Astrocyte of the spinal cord (primary cell): ENCODE results near the gene IVNS1ABP.
"Not testable (repeated sequence)": the region's sequence is repeated elsewhere in the genome, so short reads cannot be mapped to it uniquely, and the experiment has no call there.

Source experiments
- DNase-seq: peaks from one replicate; pipeline ENCODE4 v3.0.0; 2011; ENCODE audit warnings: low read depth, low spot score
- H3K4me3 ChIP-seq: 2 replicates; pipeline ENCODE4 v1.5.1; 2011; ENCODE audit warnings: low read depth, mild to moderate bottlenecking, low read length, moderate library complexity
- CTCF ChIP-seq: IDR thresholded peaks from 2 replicates; pipeline ENCODE4 v1.5.1; 2012; ENCODE audit warnings: low read depth, mild to moderate bottlenecking, low read length, inconsistent platforms
- in situ Hi-C: cut with HindIII; loops from 2 replicates; pipeline ENCODE4 v1.10.0; 2017; ENCODE audit warnings: low sequenced_read_pairs

The IVNS1ABP gene

GRCh38 chr1:185263292-185263691 lies 53.8 kb downstream of the IVNS1ABP start:
- no peak for DNase-seq
- no peak for TF ChIP-seq CTCF
- in situ Hi-C loops = no loop called here
- H3K4me3 ChIP-seq = no peak overlapping the region

- no peak for DNase-seq
- in situ Hi-C loops = no loop called here
- H3K4me3 ChIP-seq = no peak overlapping the region
- TF ChIP-seq CTCF = no peak
Measured at GRCh38 chr1:185262151-185262550, 54.9 kb downstream of the IVNS1ABP start.

- DNase-seq = no peak
- TF ChIP-seq CTCF = no peak
- in situ Hi-C loops = no loop called here
- H3K4me3 ChIP-seq = no peak overlapping the region
Measured at GRCh38 chr1:185260611-185261010, 56.4 kb downstream of the IVNS1ABP start.

GRCh38 chr1:185258676-185259075 lies 58.4 kb downstream of the IVNS1ABP start:
- in situ Hi-C loops = no loop called here
- H3K4me3 ChIP-seq = no peak overlapping the region
- no peak for TF ChIP-seq CTCF
- no peak for DNase-seq

GRCh38 chr1:185257950-185258208 lies 59.2 kb downstream of the IVNS1ABP start:
- peak; percentile 21 for DNase-seq
- in situ Hi-C loops = no loop called here
- H3K4me3 ChIP-seq = no peak overlapping the region
- TF ChIP-seq CTCF = no peak

GRCh38 chr1:185257116-185257949 lies 59.7 kb downstream of the IVNS1ABP start:
- DNase-seq, H3K4me3 ChIP-seq, in situ Hi-C loops: not testable (repeated sequence)

- DNase-seq, H3K4me3 ChIP-seq, in situ Hi-C loops: not testable (repeated sequence)
Measured at GRCh38 chr1:185255595-185255994, 61.4 kb downstream of the IVNS1ABP start.

- in situ Hi-C loops, DNase-seq, H3K4me3 ChIP-seq: not testable (repeated sequence)
Measured at GRCh38 chr1:185252404-185252803, 64.6 kb downstream of the IVNS1ABP start.

GRCh38 chr1:185251928-185252327 lies 65.1 kb downstream of the IVNS1ABP start:
- in situ Hi-C loops, H3K4me3 ChIP-seq, DNase-seq: not testable (repeated sequence)
